HG02852 (cell line): Measurements from ENCODE around the gene EYS.

Source experiments
- ATAC-seq: cut with Tn5 transposase; IDR thresholded peaks from one replicate; pipeline ENCODE4 v1.9.1; 2021; ENCODE audit warnings: mild to moderate bottlenecking, moderate library complexity; ENCODE audit not compliant: unreplicated experiment

The EYS gene

DNA sequence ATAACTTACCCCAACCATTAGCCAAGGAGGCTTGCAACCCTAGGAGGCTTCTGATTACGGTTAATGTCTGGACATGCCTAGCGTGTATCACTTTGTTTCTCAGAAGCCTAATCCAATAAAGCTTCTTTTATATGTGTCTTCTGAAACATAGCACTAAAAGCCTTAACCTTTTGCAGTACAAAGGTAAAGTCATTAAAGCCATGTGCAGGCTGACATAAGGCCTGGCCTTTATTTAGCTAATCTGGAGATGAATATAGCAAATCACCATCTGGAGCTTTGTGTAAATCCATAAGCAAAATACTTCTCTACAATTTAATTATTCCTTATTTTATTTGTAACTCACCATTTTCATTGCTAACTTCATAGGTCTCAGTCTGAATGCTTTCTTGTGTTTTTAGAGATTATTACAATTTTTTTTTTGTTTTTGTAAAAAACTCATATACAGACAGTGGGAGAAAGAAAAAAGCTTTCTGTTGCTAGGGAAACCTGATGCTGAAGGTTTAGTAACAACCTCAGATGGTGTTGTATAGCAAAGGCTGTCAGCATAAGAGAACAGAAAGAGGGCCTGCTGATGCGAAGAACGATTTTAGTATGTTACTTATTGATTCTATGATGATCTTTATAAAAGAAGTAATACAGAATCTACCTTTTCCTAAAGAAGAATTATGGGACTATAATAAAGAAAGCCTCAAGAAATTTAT lies at the start of gene EYS:
EYS (minus strand) TSS at position 101 of the 701 bp plus-strand sequence. CDS start 211,816 bp downstream, outside the sequence.
- no peak for ATAC-seq

DNA sequence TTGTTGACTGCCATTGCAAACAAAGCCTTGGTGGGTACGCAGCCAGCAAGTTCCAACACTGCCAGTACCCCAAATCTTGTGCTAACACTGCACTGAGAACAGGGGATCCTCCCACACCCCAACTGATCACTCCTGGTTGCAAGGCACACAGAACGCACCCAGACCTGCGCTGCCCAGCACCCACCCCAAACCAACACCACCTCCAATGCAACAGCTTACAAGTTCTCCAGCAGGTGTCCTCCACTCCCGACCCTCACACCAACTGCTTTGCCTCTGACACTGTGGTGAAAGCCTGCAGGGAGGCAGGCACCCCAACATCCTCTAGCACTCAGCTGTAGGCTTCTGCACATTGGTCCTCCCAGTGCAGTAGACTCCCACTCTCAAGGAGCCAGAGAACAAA lies 39.3 kb upstream of the EYS start:
- ATAC-seq = no peak

GRCh38 chr6:65745614-65746013 lies 38.6 kb upstream of the EYS start:
- ATAC-seq = no peak

DNA sequence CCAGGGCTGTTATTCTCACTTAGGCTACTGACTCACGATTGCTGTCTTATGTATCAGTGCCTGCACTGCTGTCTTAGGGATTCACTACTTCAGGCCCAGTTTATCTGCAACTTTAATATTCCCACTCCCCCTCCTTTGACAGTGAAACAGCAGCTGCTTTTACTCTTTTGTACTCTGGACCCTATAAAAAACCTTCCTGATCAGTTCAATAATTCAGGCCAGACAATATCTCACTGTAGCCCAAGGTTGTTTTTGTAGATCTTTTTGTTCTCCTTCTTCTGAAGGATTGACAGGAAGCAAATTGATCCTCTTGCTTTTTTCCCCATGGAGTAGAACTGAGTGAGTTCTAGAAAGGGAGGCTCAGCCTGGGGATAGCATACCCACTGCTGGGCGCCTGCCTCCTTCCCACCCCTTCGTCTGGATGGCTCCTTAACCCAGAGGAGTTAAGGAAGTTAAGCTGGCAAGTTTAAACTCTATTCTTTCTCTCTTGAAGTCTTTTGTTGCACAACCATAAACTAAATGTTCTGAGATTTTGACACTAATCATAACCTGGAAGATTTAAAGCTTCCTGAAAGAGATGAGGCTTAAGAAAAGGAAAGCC lies 22.0 kb upstream of the EYS start:
- ATAC-seq = no peak

DNA sequence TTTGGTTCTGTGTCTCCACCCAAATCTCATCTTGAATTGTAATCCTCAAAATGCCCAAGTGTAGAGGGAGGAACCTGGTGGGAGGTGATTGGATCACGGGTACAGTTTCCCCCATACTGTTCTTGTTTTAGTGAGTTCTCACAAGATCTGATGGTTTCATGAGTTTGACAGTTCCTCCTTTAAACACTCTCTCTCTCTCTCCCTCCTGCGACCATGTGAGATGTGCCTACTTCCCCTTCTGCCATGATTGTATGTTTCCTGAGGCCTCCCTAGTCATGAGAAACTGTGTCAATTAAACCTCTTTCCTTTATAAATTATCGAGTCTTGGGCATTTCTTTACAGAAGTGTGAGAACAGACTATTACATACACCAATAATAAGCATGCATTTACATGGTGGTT lies 12.1 kb upstream of the EYS start:
- ATAC-seq = no peak

GRCh38 chr6:65711531-65711930 lies 4.5 kb upstream of the EYS start:
- ATAC-seq = no peak

- ATAC-seq = no peak
Observed at GRCh38 chr6:65709099-65709830, 2.2 kb upstream of the EYS start.

DNA sequence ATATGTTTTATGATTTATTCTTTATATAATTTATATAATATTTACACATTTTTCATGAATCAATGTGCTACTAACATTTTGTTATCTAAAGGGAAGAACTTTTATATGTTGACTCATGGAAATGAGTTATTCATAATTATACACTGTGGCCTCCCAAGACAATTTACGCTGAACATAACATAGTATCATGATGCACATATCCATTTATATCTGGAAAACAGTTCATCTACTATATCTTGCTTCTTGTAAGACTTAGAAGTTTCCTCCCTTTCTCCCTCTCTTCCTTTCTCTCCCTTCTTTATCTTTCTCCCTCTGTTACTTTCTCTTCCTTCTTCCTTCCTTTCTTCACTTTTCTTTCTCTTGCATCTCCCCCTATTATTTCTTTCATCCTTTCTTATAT lies 1.1 kb upstream of the EYS start:
- no peak for ATAC-seq

GRCh38 chr6:65706436-65706835 lies 590 bp downstream of the EYS start:
- no peak for ATAC-seq

- no peak for ATAC-seq
Observed at GRCh38 chr6:65701325-65701724, 5.7 kb downstream of the EYS start.

DNA sequence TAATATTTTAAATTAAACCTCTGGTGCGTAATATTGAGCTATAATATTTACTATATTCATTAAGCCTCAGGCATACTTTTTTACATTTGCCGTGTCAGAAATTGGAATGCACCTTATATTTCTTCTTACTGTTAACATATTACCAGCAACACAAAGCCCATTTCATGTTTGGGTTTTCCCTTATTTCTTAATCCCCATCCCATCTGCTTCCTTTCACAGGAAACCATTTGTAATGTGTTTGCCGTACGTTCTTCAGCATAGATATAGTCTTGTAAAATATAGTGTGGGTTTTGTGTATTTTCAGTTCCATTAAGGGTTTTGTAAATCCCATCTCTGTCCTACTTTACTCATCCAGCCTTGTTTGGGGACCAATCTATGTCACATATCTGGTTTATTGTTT lies 6.5 kb downstream of the EYS start:
- ATAC-seq = no peak

- ATAC-seq = no peak
Observed at GRCh38 chr6:65692109-65692508, 14.9 kb downstream of the EYS start.

DNA sequence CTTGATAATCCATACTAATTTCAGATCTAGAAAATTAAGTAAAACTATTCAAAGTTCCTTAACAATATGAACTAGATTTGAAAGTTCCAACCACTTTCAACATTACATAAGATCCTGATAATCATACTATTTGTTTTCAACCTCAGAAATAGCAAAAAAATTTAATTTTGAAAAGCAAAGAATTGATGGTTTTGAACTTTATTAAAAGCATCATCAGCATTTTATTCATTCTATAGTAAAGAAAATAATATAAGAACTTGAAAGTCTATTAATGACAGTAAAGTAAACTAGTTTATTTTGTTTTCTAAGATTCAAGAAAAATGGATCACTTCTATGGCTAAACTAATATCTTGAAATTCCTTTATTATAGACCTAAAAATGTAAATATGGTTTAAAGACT lies 26.8 kb downstream of the EYS start:
- no peak for ATAC-seq

DNA sequence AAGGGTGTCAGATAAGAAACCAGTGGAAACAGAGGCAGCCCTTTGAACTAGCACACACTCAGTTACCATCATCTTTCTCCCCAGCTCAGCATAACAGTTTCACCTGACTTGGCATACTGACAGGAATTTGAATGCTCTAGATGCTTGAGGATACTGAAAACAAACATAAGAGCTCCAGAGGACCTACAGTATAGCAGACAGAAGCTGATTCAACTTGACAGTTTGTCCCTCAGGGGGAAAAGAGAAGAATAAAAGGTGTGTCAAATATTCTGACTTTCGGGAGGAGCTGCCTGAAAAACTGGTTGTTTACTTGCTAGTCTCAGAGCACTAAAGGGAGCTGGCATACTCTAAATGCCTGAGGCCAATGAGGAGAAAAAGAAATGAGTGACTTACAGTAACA lies 35.1 kb downstream of the EYS start:
- no peak for ATAC-seq

DNA sequence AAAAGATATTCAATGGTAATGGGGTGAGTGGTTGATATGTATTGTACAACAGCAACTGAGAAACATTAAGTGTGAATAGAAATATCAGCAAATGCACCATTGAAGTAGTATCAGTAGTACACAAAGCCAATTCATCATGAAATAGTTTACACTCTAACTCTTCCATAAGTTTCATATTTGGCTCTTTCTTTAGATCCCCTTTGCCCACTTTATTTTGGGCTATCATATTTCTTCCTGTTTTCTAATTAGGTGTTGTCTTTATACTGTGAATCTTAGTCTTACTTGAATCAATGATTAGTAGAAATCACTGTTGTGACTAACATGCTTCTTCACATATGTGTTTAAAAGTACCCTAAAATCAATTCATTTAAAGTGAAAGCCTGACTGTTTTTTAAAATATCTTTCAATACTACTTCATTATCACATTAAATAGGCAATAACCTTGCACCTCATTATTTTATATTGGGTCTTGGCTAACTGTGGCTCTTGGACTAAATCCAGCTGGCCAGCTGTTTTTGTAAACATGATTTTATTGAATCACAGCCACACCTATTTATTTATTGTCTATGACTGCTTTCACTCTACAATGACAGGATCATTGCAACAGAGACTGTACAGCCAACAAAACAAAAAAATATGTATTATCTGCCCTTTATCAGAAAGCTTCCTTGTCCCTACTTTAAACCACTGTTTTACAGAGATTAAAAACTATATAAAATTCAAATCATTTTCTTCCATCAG lies 38.9 kb downstream of the EYS start:
- ATAC-seq = no peak

DNA sequence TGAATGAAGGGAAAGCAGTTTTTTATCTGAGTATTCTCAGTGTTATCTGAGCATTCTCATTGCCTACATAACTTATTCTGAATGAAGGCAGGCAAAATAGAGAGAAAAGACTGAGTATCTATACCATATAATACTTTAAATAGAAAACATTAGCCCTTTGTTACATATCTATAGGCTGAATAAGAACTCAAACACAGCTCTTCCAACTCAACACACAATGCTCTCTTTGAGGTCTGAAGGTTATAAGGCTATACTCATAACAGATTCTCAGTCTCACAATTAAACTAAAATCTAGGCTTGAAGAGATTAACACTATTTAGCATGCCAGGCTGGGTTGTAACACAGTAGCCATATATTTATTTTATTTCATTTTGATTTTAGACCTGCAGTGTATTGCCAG lies 56.9 kb downstream of the EYS start:
- ATAC-seq = no peak

GRCh38 chr6:65649392-65649791 lies 57.6 kb downstream of the EYS start:
- ATAC-seq = no peak

- ATAC-seq = peak; percentile 61
Observed at GRCh38 chr6:65646544-65646943, 60.5 kb downstream of the EYS start.

- no peak for ATAC-seq
Observed at GRCh38 chr6:65642776-65643175, 64.2 kb downstream of the EYS start.

- no peak for ATAC-seq
Observed at GRCh38 chr6:65638047-65638831, 68.8 kb downstream of the EYS start.
